DMS153 (cell line): ENCODE measurements around the gene TTLL13.
A peak's percentile ranks its signal among the peaks of the same experiment; 100 is the strongest.
"Not testable (repeated sequence)": the region's sequence is repeated elsewhere in the genome, so short reads cannot be mapped to it uniquely, and the experiment has no call there.

Experiments used
- DNase-seq: peaks from one replicate; lab custom pipeline; 2025; lab: John Stamatoyannopoulos, UW

TTLL13 gene

DNA sequence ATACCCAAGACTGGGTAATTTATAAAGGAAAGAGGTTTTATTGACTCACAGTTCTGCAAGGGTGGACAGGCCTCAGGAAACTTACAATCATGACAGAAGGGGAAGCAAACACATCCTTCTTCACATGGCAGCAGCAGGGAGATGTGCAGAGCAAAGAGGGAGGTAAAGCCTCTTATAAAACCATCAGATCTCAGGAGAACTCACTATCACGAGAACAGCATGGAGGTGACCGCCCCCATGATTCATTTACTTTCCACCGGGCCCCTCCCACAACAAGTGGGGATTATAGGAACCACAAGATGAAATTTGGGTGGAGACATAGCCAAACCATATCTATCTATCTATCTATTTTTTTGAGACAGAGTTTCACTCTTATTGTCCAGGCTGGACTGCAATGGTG is 10.0 kb upstream of the TTLL13 start:
- DNase-seq: no peak

DNA sequence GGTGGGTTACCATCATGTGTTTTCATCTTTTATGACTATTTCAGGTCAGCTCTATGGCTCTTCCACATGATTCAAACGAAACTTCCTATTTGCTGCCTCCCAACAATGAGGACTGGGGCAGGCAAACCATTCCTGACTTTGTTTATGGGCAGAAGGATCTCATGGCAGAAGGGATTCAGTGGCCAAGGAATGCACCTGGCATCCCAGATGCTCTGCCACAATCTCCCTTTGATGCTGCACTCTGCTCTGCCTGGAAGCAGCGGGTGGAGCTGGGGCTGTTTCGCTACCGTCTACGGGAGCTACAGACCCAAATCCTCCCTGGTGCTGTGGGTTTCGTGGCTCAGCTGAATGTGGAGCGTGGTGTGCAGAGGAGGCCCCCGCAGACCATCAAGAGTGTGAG is 8.5 kb upstream of the TTLL13 start:
- no peak for DNase-seq

GRCh38 chr15:90241343-90242192 is 7.8 kb upstream of the TTLL13 start:
- no peak for DNase-seq

GRCh38 chr15:90243943-90244639 is 5.3 kb upstream of the TTLL13 start:
- DNase-seq: no peak

- DNase-seq: no peak
These were observed 560 bp upstream of the TTLL13 start for GRCh38 chr15:90248789-90249202.

DNA sequence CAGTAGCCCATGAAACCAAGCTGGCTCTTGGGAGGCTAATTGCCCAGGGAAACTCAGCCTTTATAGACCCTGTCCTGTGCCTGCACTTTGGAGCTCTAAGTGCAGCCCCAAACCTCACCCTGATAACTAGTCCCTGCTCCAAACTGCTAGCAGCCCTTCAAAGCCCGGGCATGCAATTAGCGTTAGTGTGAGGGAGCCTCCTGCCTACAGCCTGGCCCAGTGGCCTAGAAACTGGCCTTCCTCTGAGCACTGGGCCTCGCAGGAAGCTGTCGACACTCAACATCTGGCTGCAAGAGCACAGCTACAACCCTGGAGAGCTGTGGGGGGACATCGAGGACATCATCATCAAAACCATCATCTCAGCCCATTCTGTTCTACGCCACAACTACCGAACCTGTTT is 8.4 kb downstream of the TTLL13 start:
- DNase-seq: no peak

GRCh38 chr15:90259524-90259923 is 10.2 kb downstream of the TTLL13 start:
- no peak for DNase-seq

DNA sequence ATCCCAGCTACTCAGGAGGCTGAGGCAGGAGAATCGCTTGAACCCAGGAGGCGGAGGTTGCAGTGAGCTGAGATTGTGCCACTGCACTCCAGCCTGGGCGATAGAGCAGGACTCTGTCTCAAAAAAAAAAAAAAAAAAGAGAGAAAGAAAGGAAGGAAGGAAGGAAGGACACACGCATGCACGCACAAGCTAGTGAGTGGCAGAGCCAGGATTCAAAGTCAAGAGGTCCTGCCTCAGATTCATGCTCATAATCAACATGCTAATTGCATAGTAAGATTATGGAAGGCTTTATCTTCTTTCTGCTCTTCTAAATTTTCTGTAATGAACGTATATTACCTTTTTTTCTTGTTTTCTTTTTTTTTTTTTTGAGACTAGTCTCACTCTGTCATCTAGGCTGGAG is 11.4 kb downstream of the TTLL13 start:
- DNase-seq: not testable (repeated sequence)

DNA sequence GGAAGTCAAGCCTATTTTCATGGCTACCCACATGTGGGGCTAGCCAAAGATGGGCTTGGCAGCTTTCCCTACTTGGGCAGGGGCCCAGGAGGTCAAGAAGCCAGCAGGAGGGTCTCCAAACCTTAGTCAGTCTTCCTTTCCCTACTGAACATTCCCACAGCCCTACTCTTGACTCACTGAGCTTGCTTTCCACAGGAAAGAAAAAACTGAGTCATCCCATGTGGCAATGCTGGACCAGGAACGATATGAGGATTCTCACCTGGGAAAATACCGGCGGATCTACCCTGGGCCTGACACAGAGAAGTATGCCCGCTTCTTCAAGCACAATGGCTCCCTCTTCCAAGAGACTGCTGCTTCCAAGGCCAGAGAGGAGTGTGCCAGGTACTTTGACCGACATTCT is 12.5 kb downstream of the TTLL13 start:
- DNase-seq: no peak

DNA sequence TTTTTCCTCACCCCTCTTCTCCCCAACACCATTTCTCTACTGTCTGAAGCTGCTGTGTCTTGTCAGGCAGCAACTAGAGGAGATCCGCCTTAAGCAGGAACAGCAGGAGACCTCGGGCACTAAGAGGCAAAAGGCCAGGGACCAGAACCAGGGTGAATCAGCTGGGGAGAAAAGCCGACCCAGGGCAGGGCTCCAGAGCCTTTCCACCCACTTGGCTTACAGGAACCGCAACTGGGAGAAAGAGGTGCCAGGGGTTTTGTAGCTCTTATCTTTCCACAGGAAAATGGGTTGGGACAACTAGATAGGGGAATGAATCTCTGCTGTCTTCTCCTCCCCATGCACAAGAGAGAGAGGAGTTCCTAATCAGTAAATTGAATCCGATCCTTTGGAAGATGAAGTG is 13.1 kb downstream of the TTLL13 start:
- DNase-seq: no peak

DNA sequence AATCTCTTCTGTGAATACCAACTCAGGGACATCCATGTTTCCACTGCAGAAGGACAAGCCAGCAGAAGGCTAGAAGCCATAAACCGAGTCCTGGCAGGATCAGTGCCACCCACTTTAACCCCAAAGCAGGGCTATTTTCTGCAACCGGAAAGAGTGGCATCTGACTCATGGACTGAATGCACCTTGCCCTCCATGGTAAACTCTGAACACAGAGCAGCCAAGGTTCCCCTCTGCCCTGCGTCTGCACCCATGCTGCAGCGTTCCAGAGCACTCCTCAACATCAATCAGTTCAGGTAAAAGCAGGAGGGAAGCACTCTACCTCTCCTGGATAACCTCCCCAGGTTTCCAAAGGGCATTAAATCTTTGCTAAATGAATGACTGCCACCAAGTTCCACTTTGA is 15.3 kb downstream of the TTLL13 start:
- no peak for DNase-seq

- DNase-seq: peak; percentile 54
These were observed 16.1 kb downstream of the TTLL13 start, which contains the start of gene NGRN for GRCh38 chr15:90265271-90266060. TSS of gene NGRN (plus strand) at chr15:90265672. CDS start at chr15:90265713, 41 bp downstream.

GRCh38 chr15:90266061-90266431 is 16.7 kb downstream of the TTLL13 start:
- no peak for DNase-seq

DNA sequence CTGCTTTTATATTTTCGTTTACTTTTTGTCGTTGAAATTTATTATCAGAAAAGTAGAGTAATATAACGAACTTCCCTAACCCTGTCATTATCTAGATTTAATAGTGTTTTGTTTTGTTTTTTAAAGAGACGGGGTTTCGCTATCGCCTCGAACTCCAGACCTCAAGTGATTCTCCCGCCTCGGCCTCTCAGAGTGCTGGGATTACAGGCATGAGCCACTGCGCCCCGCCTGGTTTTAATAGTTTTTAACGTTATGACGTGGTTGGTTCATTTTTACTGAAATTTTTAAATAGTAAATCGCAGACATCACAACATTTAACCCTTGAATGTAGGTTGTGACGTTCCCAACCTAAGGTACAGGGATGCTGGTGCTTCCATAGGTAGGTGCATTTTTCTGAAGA is 17.1 kb downstream of the TTLL13 start:
- no peak for DNase-seq

- peak; percentile 8 for DNase-seq
These were observed 19.1 kb downstream of the TTLL13 start for GRCh38 chr15:90268415-90268814.

GRCh38 chr15:90270502-90271150 is 21.3 kb downstream of the TTLL13 start:
- DNase-seq: no peak

- no peak for DNase-seq
These were observed 22.3 kb downstream of the TTLL13 start for GRCh38 chr15:90271459-90272166.

DNA sequence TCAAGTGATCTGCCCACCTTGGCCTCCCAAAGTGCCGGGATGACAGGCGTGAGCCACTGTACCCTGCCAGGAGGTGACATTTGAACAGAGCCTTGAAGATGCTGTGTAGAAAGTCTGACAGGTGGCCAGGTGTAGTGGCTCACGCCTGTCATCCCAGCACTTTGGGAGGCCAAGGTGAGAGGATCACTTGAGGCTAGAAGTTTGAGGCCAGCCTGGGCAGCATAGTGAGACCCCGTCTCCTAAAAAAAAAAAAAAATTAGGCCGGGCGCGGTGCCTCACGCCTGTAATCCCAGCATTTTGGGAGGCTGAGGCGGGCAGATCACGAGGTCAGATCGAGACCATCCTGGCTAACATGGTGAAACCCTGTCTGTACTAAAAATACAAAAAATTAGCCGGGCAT is 29.1 kb downstream of the TTLL13 start:
- not testable (repeated sequence) for DNase-seq

DNA sequence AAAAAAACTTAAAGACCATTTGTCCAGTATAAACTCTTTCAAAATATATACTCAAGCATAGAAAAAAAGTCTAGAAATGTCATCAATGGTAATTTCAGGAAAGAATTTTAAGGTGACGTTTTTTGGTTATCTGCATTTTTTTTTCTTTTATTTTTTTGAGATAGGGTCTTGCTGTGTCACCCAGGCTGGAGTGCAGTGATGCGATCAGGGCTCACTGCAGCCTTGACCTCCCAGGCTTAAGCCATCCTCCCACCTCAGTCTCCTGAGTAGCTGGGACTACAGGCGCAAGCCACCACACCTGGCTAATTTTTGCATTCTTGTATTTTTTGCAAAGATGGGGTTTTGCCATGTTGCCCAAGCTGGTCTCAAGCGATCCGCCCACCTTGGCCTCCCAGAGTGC is 31.4 kb downstream of the TTLL13 start:
- DNase-seq: not testable (repeated sequence)

- DNase-seq: not testable (repeated sequence)
These were observed 32.3 kb downstream of the TTLL13 start for GRCh38 chr15:90281637-90282036.

GRCh38 chr15:90286678-90287077 is 37.3 kb downstream of the TTLL13 start:
- no peak for DNase-seq
